ENCODE data around the gene HSPA1L.
"Not testable (repeated sequence)": the region's sequence is repeated elsewhere in the genome, so short reads cannot be mapped to it uniquely, and the experiment has no call there.

The HSPA1L gene

DNA sequence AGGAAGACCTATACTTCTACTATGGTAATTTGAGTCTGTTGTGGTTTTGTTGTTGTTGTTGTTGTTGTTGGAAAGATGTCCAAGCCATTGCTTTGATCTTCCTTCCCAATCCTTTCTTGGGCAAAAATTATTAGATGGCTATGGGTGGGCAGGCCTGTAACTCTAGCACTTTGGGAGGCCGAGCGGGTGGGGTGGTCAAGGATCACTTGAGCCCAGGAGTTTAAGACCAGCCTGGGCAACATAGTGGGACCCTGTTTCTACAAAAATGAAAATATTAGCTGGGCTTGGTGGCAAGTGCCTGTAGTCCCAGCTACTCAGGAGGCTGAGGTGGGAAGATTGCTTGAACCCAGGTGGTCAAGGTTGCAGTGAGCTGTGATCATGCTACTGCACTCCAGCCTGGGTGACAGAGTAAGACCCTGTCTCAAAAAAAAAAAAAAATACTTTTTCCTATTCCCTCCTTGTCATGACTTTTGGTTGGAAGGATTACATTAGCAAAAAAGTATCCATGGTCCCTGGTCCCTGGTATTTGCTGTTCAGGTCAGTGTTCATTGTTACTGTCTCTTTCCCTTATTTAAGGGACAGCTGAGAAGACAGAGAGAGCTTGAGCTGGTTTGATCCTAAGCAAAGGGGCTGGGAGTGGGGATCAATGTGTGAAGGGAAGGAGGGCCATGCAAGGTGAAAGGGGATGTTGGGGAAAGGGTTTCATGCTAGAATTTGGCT lies 35.8 kb upstream of the HSPA1L start:
- TF ChIP-seq, protein P1, sequence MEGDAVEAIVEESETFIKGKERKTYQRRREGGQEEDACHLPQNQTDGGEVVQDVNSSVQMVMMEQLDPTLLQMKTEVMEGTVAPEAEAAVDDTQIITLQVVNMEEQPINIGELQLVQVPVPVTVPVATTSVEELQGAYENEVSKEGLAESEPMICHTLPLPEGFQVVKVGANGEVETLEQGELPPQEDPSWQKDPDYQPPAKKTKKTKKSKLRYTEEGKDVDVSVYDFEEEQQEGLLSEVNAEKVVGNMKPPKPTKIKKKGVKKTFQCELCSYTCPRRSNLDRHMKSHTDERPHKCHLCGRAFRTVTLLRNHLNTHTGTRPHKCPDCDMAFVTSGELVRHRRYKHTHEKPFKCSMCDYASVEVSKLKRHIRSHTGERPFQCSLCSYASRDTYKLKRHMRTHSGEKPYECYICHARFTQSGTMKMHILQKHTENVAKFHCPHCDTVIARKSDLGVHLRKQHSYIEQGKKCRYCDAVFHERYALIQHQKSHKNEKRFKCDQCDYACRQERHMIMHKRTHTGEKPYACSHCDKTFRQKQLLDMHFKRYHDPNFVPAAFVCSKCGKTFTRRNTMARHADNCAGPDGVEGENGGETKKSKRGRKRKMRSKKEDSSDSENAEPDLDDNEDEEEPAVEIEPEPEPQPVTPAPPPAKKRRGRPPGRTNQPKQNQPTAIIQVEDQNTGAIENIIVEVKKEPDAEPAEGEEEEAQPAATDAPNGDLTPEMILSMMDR (IDR thresholded peaks at IDR 0.05; ENCODE audit: low read depth, low read length) = no peak
- 0 out of 2 replicates have a peak overlapping the region, but pooled peaks have one; percentile 5 for H3K27ac ChIP-seq

DNA sequence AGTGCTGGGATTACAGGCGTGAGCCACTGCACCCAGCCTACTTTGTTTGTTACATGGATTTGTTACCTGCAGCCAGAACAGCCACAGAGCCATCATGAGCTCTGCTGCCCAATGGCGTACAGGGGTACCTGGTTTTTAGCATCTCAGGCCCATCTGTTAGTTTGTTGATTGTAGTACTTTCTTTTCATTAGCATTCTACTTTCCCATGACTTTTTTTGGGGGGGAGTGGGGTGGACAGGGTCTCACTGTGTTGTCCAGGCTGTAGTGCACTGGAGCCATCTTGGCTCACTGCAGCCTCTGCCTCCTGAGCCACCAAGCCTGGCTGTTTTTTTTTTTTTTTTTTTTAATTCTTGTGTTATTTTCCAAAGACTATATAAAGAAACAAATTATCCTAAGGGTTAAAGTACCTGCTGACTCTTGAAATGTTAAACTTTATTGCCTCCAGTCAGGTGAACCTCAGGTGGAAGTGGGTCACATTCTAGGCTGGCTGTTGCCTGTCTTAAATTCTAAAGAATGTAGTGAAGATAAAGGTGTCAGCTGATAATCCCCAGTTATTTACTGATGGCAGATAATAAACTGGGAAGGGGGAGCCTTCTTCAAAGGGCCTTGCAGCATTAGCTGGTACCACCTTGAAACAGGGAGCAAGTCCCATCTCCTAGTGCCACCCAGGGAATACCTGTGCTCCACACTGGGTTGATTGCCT lies 32.3 kb upstream of the HSPA1L start:
- Histone ChIP-seq H3K4me3 (ENCODE audit: low read depth, low read length) (no peak overlapping the region), H3K27me3 (ENCODE audit: insufficient read depth, low read depth, severe bottlenecking) (no peaks in the 10 kb centered on the region), H3K36me3 (peaks cover 5% of the 10 kb centered on the region), H3K27ac (no peak overlapping the region), H3K9me3 (ENCODE audit: severe bottlenecking) (peaks cover 7% of the 10 kb centered on the region)
- no peak for DNase-seq
- TF ChIP-seq, protein P1 (IDR thresholded peaks at IDR 0.05; ENCODE audit: low read depth, low read length) = no peak

More for the DNA sequence above, 35.8 kb upstream of the HSPA1L start:
- Histone ChIP-seq H3K36me3 (peaks cover 12% of the 10 kb centered on the region), H3K27me3 (ENCODE audit: insufficient read depth, low read depth, severe bottlenecking) (no peaks in the 10 kb centered on the region), H3K9me3 (ENCODE audit: severe bottlenecking) (peaks cover 11% of the 10 kb centered on the region), H3K4me3 (ENCODE audit: low read depth, low read length) (no peak overlapping the region)
- no peak for DNase-seq

DNA sequence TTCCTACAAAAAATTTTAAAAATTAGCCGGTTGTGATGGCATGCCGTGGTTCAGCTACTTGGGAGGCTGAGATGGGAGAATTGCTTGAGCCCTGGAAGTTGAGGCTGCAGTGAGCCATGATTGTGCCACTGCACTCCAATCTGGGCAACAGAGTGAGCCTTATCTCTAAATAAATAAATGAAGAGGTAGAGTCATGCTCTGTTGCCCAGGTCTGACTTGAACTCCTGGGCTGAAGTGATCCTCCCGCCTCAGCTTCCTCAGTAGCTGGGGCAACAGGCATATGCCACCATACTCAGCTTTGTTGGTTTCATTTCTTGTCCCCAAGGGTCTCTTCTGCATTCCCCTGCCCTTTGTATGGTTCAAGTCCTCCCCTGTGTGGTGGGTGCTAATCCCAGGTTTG lies 29.4 kb upstream of the HSPA1L start:
- H3K36me3 ChIP-seq = peaks cover 33% of the 10 kb centered on the region
- no peaks in the 10 kb centered on the region for H3K27me3 ChIP-seq (ENCODE audit: insufficient read depth, low read depth, severe bottlenecking)
- no peak for DNase-seq
- H3K9me3 ChIP-seq (ENCODE audit: severe bottlenecking) = peaks cover 4% of the 10 kb centered on the region
- H3K4me3 ChIP-seq (ENCODE audit: low read depth, low read length) = no peak overlapping the region
- no peak overlapping the region for H3K27ac ChIP-seq
- TF ChIP-seq, protein P1 (IDR thresholded peaks at IDR 0.05; ENCODE audit: low read depth, low read length) = no peak

DNA sequence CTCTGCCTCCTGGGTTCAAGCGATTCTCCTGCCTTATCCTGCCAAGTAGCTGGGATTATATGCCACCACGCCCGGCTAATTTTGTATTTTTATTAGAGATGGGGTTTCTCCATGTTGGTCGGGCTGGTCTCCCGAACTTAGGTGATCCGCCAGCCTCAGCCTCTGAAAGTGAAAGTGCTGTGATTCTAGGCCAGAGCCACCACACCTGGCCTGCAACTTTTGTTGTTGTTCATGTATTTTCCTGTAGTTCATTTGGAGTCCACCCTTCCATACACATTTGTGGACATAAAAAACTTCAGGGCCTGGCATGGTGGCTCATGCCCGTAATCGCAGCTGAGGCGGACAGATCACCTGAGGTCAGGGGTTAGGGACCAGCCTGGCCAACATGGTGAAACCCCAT lies 27.0 kb upstream of the HSPA1L start:
- Histone ChIP-seq H3K36me3 (peaks cover 58% of the 10 kb centered on the region), H3K9me3 (ENCODE audit: severe bottlenecking) (peaks cover 4% of the 10 kb centered on the region), H3K27ac (no peak overlapping the region), H3K4me3 (ENCODE audit: low read depth, low read length) (no peak overlapping the region), H3K27me3 (ENCODE audit: insufficient read depth, low read depth, severe bottlenecking) (no peaks in the 10 kb centered on the region)
- no peak for DNase-seq
- TF ChIP-seq, protein P1 (IDR thresholded peaks at IDR 0.05; ENCODE audit: low read depth, low read length) = no peak

DNA sequence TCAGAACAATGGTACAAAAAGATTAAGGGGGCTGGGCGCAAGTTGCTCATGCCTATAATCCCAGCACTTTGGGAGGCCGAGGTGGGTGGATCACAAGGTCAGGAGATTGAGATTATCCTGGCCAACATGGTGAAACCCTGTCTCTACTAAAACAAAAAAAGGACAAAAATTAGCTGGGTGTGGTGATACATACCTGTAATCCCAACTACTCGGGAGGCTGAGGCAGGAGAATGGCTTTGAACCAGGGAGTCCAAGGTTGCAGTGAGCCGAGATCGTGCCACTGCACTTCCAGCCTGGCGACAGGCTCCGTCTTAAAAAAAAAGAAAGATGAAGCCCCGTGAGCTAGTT lies 24.7 kb upstream of the HSPA1L start:
- not testable (repeated sequence) for DNase-seq; H3K4me3 ChIP-seq (ENCODE audit: low read depth, low read length); H3K27me3 ChIP-seq (ENCODE audit: insufficient read depth, low read depth, severe bottlenecking); H3K9me3 ChIP-seq (ENCODE audit: severe bottlenecking)
- Histone ChIP-seq H3K36me3 (peaks cover 80% of the 10 kb centered on the region), H3K27ac (peak overlapping the region; percentile 1; the same call in 1 of the 2 replicates)

DNA sequence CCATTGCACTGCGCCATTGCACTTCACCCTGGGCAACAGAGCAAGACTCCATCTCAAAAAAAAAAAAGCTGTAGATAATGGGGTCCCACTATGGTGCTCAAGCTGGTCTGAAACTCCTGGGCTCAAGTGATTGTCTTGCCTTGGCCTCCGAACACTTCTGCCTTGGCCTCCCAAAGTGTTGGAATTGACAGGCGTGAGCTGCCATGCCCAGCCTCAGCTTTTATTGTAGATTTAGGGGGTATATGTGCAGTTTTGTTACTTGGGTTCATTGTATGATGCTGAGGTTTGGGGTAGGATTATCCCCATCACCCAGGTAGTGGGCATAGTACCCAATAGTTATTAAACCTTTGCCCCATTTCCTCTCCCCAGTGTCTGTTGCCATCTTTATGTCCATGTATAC lies 23.9 kb upstream of the HSPA1L start:
- Histone ChIP-seq H3K4me3 (ENCODE audit: low read depth, low read length) (no peak overlapping the region), H3K27ac (no peak overlapping the region), H3K36me3 (peaks cover 80% of the 10 kb centered on the region), H3K9me3 (ENCODE audit: severe bottlenecking) (peaks cover 4% of the 10 kb centered on the region), H3K27me3 (ENCODE audit: insufficient read depth, low read depth, severe bottlenecking) (no peaks in the 10 kb centered on the region)
- DNase-seq = no peak
- TF ChIP-seq, protein P1 (IDR thresholded peaks at IDR 0.05; ENCODE audit: low read depth, low read length) = no peak

DNA sequence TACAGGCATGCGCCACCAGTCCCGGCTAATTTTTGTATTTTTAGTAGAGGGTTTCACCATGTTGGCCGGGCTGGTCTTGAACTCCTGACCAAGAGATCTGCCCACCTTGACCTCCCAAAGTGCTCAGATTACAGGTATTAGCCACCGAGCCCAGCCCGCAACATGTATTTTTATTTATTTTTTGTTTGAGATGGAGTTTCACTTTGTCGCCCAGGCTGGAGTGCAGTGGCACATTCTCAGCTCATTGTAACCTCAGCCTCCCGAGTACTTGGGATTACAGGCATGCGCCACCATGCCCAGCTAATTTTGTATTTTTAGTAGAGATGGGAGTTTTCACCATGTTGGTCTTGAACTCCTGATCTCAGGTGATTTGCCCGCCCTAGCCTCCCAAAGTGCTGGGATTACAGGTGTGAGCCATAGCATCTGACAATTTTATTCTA lies 23.1 kb upstream of the HSPA1L start:
- not testable (repeated sequence) for H3K9me3 ChIP-seq (ENCODE audit: severe bottlenecking); H3K27me3 ChIP-seq (ENCODE audit: insufficient read depth, low read depth, severe bottlenecking); DNase-seq; H3K4me3 ChIP-seq (ENCODE audit: low read depth, low read length); H3K27ac ChIP-seq
- peaks cover 80% of the 10 kb centered on the region for H3K36me3 ChIP-seq
